IPS DF 19.7 (cell line): ENCODE results near the gene CNGA2.

Source experiments
- DNase-seq: peaks from one replicate; pipeline ENCODE4 v3.0.0-alpha.2; 2013; ENCODE audit warnings: low read depth, low spot score

CNGA2 gene

GRCh38 chrX:151711787-151712186 is 22.8 kb upstream of the CNGA2 start:
- no peak for DNase-seq

- no peak for DNase-seq
These were observed 22.3 kb upstream of the CNGA2 start for GRCh38 chrX:151712253-151712652.

- DNase-seq = peak; percentile 25
These were observed 20.7 kb upstream of the CNGA2 start for GRCh38 chrX:151713849-151714248.

- no peak for DNase-seq
These were observed 20.2 kb upstream of the CNGA2 start for GRCh38 chrX:151714362-151714761.

- no peak for DNase-seq
These were observed 18.8 kb upstream of the CNGA2 start, which contains the start of gene FATE1 for GRCh38 chrX:151715752-151716151. Gene FATE1 (plus strand): TSS chrX:151716035. CDS start chrX:151716120, 85 bp downstream.

GRCh38 chrX:151722241-151722846 is 12.2 kb upstream of the CNGA2 start:
- DNase-seq = peak; percentile 33

- DNase-seq = no peak
These were observed 11.3 kb upstream of the CNGA2 start for GRCh38 chrX:151723156-151723760.

GRCh38 chrX:151724563-151725337 is 9.8 kb upstream of the CNGA2 start:
- no peak for DNase-seq

GRCh38 chrX:151725338-151725614 is 9.3 kb upstream of the CNGA2 start:
- DNase-seq = no peak

GRCh38 chrX:151726751-151727150 is 7.8 kb upstream of the CNGA2 start:
- DNase-seq = no peak

- DNase-seq = no peak
These were observed 7.2 kb upstream of the CNGA2 start for GRCh38 chrX:151727346-151727745.

GRCh38 chrX:151729056-151729725 is 5.4 kb upstream of the CNGA2 start:
- DNase-seq = no peak

- DNase-seq = no peak
These were observed 673 bp downstream of the CNGA2 start for GRCh38 chrX:151735219-151735618.

- DNase-seq = no peak
These were observed 2.1 kb downstream of the CNGA2 start for GRCh38 chrX:151736685-151737084.

- no peak for DNase-seq
These were observed 2.9 kb downstream of the CNGA2 start for GRCh38 chrX:151737494-151737893.

GRCh38 chrX:151738751-151739150 is 4.2 kb downstream of the CNGA2 start:
- no peak for DNase-seq

GRCh38 chrX:151741606-151742005 is 7.1 kb downstream of the CNGA2 start:
- no peak for DNase-seq

GRCh38 chrX:151742311-151742710 is 7.8 kb downstream of the CNGA2 start:
- no peak for DNase-seq

- DNase-seq = no peak
These were observed 9.3 kb downstream of the CNGA2 start for GRCh38 chrX:151743651-151744470.

GRCh38 chrX:151745651-151746050 is 11.1 kb downstream of the CNGA2 start:
- no peak for DNase-seq

GRCh38 chrX:151746502-151746901 is 12.0 kb downstream of the CNGA2 start:
- DNase-seq = no peak

GRCh38 chrX:151750511-151750910 is 16.0 kb downstream of the CNGA2 start:
- DNase-seq = no peak
